Tibial artery (tissue), 4 donors: ENCODE results near the gene LINC01488.

Source experiments
- DNase-seq, 2 donors: peaks; one replicate each; pipeline ENCODE4 v3.0.0-alpha.2; 2019
- H3K27ac ChIP-seq, 2 donors: fragments of 200-600 bp; sonication (generic) in 1 of 2; 1 replicate in 1 of 2; 2 replicates in 1 of 2; pipeline ENCODE4 v1.5.1; 2018 to 2019; ENCODE audit warnings: mild to moderate bottlenecking in 1 of 2
- H3K27me3 ChIP-seq, 2 donors: fragments of 200-600 bp; sonication (generic) in 1 of 2; one replicate each; pipeline versions ENCODE4 v1.5.1 to v1.6.0; 2016 to 2019
- H3K36me3 ChIP-seq, 3 donors: fragments of 200-600 bp; sonication (generic) in 2 of 3; one replicate each; pipeline ENCODE4 v1.5.1; 2016 to 2019; ENCODE audit warnings: mild to moderate bottlenecking in 2 of 3
- H3K4me1 ChIP-seq, 4 donors: fragments of 200-600 bp; sonication (generic) in 2 of 4; 1 replicate in 3 of 4; 2 replicates in 1 of 4; pipeline ENCODE4 v1.5.1; 2016 to 2019
- H3K4me3 ChIP-seq, 2 donors: fragments of 200-600 bp; sonication (generic) in 1 of 2; 1 replicate in 1 of 2; 2 replicates in 1 of 2; pipeline ENCODE4 v1.5.1; 2018 to 2019; ENCODE audit warnings: mild to moderate bottlenecking in 2 of 2
- H3K9me3 ChIP-seq, 3 donors: fragments of 200-600 bp; sonication (generic) in 1 of 3; one replicate each; pipeline ENCODE4 v1.5.1; 2016 to 2019
- intact Hi-C: fragments of 100-400 bp; cut with DNase I; formaldehyde crosslinking; loops from one replicate; pipeline ENCODE4 v1.15.0; 2023; ENCODE audit warnings: low total_unique reads
- TF ChIP-seq, protein P1 (sequence below), 2 experiments: fragments of 200-600 bp in 1 of 2; fragments of 450-650 bp in 1 of 2; IDR thresholded peaks; one replicate each; pipeline ENCODE4 v1.5.1; 2017 to 2019; ENCODE audit warnings: antibody characterized with exemption in 2 of 2, mild to moderate bottlenecking in 1 of 2, moderate library complexity in 1 of 2

The LINC01488 gene

DNA sequence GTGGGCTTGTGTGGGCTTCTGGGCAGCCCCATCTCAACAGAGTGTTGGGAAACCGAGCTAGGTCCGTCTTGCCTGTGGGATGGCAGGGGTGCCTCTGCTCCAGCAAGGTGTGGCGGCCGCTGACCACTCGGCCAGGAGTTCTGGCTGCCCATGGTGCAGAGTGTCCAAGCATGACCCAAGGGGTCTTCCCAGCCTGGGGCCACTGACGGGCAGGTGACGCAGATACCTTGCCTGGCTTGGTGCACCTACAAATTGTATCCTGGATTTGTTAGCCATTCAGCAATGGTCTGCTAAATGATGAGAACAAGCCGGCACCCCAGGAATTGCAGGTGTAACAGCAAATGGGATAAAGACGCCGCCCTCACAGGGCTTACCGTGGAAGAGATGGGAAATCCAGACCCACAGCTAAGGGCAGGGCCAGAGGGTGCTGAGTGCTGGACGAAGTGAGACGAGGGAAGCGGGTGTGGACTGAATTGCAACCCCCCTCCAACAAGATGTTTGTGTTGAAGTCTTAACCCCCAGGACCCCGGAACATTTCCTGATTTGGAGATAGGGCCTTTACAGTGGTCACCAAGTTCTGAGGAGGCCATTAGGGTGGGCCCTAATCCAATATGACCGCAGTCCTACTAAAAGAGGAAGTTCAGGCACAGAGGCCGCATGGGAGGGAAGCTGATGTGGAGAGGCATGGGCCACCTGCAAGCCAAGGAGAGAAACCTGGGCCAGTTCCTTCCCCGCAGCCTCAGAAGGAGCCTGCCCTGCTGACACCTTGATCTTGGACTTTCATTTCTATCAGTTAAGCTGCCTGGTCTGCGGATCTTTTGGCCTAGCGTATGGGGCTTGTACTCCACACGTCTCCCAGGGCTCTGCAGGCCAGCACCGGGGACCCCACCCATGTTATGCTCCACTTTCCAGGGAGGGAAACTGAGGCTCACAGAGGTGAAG is 45.2 kb upstream of the LINC01488 start:
- H3K9me3 ChIP-seq, result no peaks in the 10 kb centered on the region
- no peak for DNase-seq
- intact Hi-C loops, result no loop called here
- H3K36me3 ChIP-seq, result no peaks in the 10 kb centered on the region
- H3K4me1 ChIP-seq, result no peaks in the 10 kb centered on the region
- H3K27ac ChIP-seq, result no peak overlapping the region
- no peak overlapping the region for H3K4me3 ChIP-seq
- H3K27me3 ChIP-seq, result no peaks in the 10 kb centered on the region
- TF ChIP-seq, protein P1, sequence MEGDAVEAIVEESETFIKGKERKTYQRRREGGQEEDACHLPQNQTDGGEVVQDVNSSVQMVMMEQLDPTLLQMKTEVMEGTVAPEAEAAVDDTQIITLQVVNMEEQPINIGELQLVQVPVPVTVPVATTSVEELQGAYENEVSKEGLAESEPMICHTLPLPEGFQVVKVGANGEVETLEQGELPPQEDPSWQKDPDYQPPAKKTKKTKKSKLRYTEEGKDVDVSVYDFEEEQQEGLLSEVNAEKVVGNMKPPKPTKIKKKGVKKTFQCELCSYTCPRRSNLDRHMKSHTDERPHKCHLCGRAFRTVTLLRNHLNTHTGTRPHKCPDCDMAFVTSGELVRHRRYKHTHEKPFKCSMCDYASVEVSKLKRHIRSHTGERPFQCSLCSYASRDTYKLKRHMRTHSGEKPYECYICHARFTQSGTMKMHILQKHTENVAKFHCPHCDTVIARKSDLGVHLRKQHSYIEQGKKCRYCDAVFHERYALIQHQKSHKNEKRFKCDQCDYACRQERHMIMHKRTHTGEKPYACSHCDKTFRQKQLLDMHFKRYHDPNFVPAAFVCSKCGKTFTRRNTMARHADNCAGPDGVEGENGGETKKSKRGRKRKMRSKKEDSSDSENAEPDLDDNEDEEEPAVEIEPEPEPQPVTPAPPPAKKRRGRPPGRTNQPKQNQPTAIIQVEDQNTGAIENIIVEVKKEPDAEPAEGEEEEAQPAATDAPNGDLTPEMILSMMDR (IDR thresholded peaks at IDR 0.05), result no peak

DNA sequence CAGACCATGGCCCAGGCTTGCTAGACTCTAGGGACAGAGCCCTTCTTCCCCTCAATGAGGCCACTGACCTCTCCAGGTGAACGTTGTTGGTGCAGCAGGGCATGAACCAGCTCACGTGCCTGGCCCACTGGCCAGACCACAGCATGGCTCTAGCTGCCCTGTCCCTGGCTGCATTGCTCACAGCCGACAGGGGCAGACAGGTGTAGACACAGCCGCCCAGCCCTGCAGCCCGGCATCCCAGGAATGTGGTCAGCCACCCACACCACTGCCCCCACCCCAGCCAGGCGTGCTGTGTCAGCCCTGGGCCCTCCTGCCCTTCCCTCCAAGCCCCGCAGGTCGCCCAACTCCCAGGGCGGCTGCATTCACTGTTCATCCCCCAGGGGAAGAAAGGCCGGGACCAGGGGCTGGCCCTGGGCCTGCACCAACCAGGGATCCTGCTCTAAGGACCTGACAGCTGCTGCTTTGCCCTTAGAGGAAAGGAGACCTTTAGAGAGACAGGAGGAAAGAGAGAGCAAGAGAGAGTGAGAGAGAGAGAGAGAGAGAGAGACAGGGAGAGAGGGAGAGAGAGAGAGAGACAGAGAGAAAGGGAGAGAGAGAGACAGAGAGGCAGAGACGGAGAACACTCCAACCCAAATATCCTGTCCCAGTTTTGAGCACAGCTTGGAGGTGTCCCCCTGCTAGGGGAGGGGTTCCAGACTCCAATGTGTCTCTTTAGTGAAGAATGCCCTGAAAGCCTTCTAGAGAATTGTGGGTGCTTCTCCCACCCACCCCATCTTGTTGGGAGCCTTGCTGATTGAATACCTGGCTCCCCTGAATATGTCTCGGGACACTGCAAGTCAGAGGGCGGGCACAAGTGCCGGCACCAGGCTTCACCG is 44.2 kb upstream of the LINC01488 start:
- Histone ChIP-seq H3K4me3 (no peak overlapping the region), H3K36me3 (no peaks in the 10 kb centered on the region), H3K4me1 (no peaks in the 10 kb centered on the region), H3K27me3 (no peaks in the 10 kb centered on the region), H3K27ac (no peak overlapping the region), H3K9me3 (no peaks in the 10 kb centered on the region)
- TF ChIP-seq, protein P1 (IDR thresholded peaks at IDR 0.05), result no peak
- intact Hi-C loops, result no loop called here
- DNase-seq, result no peak

DNA sequence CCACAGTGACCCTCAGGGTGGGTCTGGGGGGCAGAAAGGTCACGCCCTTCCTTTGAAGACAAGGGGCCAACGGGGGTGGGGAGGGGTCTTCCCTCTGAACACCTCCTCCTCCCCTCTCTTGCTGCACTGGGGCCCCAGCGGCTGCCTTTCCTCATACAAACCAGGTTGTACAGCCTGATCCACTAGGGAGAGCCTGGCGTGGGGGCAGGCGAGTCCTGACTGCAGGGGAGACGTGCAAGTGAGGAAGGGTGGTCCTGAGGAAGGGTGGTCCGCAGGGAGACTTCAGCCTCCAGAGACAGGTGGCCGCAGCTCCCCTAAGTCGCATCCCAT is 43.6 kb upstream of the LINC01488 start:
- no peaks in the 10 kb centered on the region for H3K36me3 ChIP-seq
- H3K27me3 ChIP-seq, result no peaks in the 10 kb centered on the region
- no peak for DNase-seq
- no peak overlapping the region for H3K27ac ChIP-seq
- H3K4me1 ChIP-seq, result peaks cover 0 to 5% (median 3%) of the 10 kb centered on the region in 4 donors
- H3K4me3 ChIP-seq, result no peak overlapping the region
- no peaks in the 10 kb centered on the region for H3K9me3 ChIP-seq
- intact Hi-C loops, result no loop called here
- TF ChIP-seq, protein P1 (IDR thresholded peaks at IDR 0.05), result no peak

GRCh38 chr11:69438286-69438920 is 43.1 kb upstream of the LINC01488 start:
- Histone ChIP-seq H3K9me3 (no peaks in the 10 kb centered on the region), H3K4me3 (no peak overlapping the region), H3K27ac (no peak overlapping the region), H3K27me3 (no peaks in the 10 kb centered on the region), H3K4me1 (peaks cover 0 to 11% (median 8%) of the 10 kb centered on the region in 4 donors), H3K36me3 (no peaks in the 10 kb centered on the region)
- no peak for DNase-seq
- intact Hi-C loops, result no loop called here
- TF ChIP-seq, protein P1 (IDR thresholded peaks at IDR 0.05), result no peak

GRCh38 chr11:69439127-69439526 is 42.3 kb upstream of the LINC01488 start:
- TF ChIP-seq, protein P1 (IDR thresholded peaks at IDR 0.05), result no peak
- peaks cover 0 to 18% (median 15%) of the 10 kb centered on the region in 4 donors for H3K4me1 ChIP-seq
- no peaks in the 10 kb centered on the region for H3K27me3 ChIP-seq
- intact Hi-C loops, result no loop called here
- no peak overlapping the region for H3K4me3 ChIP-seq
- no peak for DNase-seq
- no peaks in the 10 kb centered on the region for H3K9me3 ChIP-seq
- H3K36me3 ChIP-seq, result no peaks in the 10 kb centered on the region
- no peak overlapping the region for H3K27ac ChIP-seq
